Activated CD8-positive, alpha-beta memory T cell treated with anti-CD3 and anti-CD28 coated beads, Interleukin-2, amount 50 U/mL, for 1 hour (primary cell): ENCODE results near the gene ADAM8.
A peak's percentile ranks its signal among the peaks of the same experiment; 100 is the strongest.
"Not testable (repeated sequence)": the region's sequence is repeated elsewhere in the genome, so short reads cannot be mapped to it uniquely, and the experiment has no call there.

ENCODE experiments used
- DNase-seq: peaks from one replicate; pipeline ENCODE4 v3.0.0-alpha.2; 2020; ENCODE audit errors: extremely low read depth

Gene ADAM8

GRCh38 chr10:133276435-133277201 lies at the start of gene ADAM8:
TSS of gene ADAM8 (minus strand) at chr10:133276868. CDS start at chr10:133276817, 51 bp downstream.
- no peak for DNase-seq

- DNase-seq, result no peak
Observed at GRCh38 chr10:133326223-133326551, 49.5 kb upstream of the ADAM8 start.

- DNase-seq, result no peak
Observed at GRCh38 chr10:133325440-133326222, 49.0 kb upstream of the ADAM8 start.

GRCh38 chr10:133324857-133325260 lies 48.2 kb upstream of the ADAM8 start:
- no peak for DNase-seq

DNA sequence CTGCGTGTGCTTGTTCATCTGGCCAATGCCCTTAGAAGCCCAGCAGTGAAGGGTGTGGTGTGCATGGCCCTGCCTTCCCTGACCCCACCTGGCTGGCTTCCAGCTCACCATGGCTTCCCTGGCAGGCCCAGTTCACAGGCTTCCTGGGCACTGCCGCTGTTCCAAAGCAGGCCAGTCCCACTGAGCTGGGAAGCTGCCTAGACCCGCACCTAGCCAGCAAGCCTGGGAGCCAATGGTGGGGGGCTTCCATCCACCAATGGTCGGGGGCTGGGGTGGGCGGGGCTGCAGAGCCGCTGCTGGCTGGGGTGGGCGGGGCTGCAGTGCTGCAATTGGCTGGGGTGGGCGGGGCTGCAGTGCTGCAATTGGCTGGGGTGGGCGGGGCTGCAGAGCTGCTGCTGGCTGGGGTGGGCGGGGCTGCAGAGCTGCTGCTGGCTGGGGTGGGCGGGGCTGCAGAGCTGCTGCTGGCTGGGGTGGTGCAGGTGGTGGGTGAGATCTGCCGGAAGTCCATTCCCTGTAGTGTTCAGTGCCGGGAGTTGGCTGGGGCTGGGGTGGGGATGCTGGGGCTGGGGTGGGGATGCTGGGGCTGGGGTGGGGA lies 47.6 kb upstream of the ADAM8 start:
- DNase-seq, result no peak

DNA sequence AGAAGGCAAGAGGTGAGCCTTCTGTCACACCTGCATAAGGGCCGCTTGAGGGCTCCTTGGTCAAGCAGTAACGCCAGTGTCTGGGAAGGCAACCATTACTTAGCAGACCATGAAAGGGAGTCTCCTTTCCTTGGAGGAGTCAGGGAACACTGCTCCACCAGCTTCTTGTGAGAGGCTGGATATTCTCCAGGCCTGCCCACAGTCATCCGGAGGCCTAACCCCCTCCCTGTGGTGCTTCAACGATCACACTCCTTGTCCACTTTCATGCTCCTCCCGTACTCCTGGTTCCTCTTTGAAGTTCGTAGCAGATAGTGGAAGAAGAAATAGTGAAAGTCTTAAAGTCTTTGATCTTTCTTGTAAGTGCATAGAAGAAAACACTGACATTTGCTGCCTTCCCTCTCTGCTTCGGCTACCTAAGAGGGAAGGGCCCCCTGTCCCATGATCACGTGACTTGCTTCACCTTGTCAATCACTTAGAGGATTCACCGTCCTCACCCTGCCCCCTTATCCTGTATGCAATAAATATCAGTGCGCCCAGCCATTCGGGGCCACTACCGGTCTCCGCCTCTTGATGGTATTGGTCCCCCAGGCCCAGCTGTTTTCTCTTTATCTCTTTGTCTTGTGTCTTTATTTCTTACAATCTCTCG lies 45.5 kb upstream of the ADAM8 start:
- DNase-seq, result not testable (repeated sequence)

DNA sequence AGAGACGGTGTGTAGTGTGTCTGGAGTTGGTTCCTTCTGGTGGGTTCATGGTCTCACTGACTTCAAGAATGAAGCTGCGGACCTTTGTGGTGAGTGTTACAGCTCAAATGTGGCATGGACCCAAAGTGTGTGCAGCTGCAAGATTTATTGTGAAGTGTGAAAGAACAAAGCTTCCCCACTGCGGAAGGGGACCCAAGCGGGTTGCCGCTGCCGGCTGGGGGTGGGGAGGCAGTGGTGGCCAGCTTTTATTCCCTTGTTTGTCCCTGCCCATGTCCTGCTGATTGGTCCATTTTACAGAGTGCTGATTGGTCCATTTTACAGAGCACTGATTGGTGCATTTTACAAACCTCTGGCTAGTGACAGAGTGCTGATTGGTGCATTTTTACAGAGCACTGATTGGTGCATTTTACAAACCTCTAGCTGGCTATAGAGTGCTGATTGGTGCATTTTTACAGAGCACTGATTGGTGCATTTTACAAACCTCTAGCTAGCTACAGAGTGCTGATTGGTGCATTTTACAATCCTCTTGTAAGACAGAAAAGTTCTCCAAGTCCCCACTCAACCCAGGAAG lies 44.3 kb upstream of the ADAM8 start:
- DNase-seq, result not testable (repeated sequence)

GRCh38 chr10:133318494-133319127 lies 41.9 kb upstream of the ADAM8 start:
- no peak for DNase-seq

DNA sequence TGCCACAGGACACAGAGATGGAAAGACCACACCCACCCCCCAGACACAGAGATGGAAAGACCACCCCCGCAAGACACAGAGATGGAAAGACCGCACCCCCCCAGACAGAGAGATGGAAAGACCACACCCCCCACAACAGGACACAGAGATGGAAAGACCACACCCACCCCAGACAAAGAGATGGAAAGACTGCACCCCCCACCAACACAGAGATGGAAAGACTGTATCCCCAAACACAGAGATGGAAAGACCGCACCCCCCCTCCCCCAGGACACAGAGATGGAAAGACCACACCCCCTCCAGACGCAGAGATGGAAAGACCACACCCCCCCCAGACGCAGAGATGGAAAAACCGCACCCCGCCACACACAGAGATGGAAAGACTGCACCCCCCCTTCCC lies 40.1 kb upstream of the ADAM8 start:
- DNase-seq, result no peak

GRCh38 chr10:133316266-133316665 lies 39.6 kb upstream of the ADAM8 start:
- DNase-seq, result no peak

DNA sequence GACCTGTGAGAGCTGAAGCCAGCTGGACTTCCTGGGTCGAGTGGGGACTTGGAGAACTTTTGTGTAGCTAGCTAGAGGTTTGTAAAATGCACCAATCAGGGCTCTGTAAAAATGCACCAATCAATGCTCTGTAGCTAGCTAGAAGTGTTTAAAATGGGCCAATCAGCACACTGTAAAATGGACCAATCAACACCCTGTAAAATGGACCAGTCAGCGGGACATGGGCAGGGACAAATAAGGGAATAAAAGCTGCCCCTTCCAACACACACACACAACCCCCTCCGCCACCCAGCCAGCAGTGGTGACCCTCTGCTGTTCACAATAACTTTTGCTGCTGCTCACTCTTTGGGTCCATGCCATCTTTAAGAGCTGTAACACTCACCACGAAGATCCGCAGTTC lies 39.2 kb upstream of the ADAM8 start:
- no peak for DNase-seq

DNA sequence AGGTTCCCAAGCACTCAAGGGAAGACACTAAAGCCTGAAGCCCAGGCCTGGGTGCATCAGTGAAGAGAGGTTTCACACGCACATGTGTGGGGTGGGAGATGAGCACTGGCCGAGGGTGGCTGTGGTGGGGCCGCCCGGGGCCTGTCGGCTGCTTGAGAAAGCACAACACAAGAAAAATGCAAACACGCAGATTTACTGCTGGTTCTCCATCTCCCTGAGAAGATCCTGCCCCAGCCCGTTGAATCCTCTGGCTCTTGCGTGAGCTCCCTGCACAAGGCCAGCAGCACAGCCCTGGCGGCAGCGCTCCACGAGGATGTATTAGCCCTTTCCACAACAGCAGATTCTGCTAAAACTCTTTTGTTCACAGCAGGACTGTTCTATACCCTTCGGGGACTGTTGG lies 38.2 kb upstream of the ADAM8 start:
- DNase-seq, result no peak

- no peak for DNase-seq
Observed at GRCh38 chr10:133313192-133313591, 36.5 kb upstream of the ADAM8 start.

DNA sequence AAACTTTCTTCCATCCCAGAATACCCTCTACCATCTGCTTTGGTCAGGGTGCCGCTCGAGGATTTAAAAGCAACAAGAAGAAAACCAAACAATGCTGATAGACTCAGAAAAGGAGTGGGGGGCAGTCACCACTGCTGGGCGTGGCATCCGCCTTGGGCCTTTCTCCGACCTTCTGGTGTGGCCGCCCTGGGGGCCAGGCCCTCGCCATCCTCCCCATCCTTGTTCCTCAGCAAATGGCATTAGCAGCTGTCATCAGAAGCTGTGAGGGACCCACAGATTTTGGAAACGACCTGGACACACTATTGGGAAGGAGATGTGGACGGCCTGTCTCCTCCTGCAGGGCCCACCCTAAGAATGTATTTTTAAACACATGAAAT lies 36.1 kb upstream of the ADAM8 start:
- no peak for DNase-seq

DNA sequence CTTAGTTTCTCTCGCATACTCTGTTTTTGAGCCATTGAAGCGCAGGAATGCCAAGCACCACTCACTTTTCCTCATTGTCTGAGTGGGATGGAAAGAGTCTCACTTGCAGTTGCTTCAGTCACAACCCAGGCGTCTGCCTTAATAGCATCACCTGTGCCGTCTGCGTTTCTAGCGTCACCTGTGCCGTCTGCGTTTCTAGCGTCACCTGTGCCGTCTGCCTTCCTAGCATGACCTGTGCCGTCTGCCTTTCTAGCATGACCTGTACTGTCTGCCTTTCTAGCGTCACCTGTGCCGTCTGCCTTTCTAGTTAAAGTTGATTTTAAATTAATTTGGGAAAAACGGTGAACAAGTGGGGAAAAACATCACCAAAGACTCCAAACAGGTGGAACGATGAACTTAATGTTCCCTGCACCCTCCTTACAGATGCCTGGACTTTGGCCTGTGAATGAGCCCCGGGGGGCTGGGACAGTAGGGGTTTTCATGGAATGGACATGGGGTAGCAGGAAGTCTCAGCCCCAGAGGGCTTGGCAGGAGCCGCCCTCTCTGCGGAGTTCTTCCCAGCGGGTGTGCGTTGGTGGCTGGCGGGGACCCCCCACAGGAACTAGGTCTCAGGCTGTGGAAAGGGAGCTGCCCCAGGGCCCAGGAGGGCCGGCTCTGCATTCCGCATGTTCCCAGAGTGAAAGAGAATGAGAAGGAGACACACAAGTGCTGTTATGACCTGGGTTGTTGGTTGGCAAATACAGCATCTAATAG lies 35.5 kb upstream of the ADAM8 start:
- no peak for DNase-seq

DNA sequence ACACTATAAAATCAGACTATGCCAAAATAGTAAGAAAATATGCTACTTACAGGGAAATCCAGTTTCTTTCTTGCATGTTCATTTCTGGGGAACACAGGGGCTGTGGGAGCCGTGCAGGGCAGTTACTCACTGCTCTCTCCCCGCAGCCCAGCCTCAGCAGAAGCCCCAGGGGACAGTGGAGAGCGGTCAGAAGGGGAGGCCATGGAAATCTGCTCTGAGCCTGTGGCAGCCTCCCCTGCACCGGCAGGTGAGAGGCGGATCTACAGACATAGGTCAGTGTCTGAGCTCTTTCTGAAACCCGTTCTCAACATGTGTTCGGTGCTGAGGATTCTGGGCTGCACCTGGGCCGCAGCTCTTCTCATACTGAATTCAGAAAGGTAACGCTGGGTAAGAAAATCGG lies 34.9 kb upstream of the ADAM8 start:
- DNase-seq, result no peak

DNA sequence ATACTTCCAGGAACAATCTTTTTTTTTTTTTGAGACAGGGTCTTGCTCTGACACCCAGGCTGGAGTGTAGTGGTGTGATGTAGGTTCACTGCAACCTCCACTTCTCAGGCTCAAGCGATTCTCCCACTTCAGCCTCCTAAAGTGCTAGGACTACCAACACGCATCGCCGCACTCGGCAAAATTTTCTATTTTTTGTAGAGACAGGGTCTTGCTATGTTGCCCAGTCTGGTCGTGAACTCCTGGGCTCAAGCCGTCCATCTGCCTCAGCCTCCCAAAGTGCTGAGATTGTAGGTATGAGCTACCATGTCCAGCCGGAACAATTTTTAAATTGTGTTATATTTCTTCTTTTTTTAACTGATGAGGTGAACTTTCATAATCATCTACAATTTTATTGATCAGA lies 34.1 kb upstream of the ADAM8 start:
- DNase-seq, result no peak

GRCh38 chr10:133310399-133310755 lies 33.7 kb upstream of the ADAM8 start:
- DNase-seq, result no peak

- DNase-seq, result no peak
Observed at GRCh38 chr10:133309720-133310398, 33.2 kb upstream of the ADAM8 start.

DNA sequence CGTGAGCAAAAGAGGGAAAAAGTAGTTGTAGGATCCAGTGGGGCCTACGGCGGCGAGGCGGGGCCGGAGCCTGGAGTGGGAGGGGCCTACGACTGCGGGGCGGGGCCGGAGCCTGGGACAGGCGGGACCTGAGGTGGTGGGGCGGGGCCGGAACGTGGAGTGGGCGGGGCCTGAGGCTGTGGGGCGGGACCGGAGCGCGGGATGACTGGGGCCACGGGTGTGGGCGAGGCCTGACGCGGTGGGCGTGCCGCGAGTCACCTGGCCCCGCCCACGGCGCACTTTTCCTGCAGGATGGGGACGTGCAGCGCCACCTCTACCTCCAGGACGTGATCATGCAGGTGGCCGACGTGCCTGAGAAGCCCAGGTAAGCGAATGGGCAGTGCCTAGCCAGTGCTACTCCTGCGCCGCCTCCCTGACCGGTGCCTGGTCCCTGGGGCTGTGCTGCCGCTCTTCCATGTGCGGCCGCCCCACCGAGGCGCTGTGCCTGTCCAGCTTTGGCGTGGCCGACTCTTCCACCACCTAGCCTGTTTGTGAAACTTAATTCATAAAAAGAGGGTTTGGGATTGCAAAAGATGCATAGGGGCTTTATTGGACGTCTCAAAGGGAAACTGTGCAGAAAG lies 32.5 kb upstream of the ADAM8 start:
- peak; percentile 70 for DNase-seq
